SK-N-SH treated with all-trans-retinoic acid at 6 μM for 48 hours (cell line): ENCODE results near the gene ZBTB38.
A peak's percentile ranks its signal among the peaks of the same experiment; 100 is the strongest.

ENCODE experiments used
- ATAC-seq: fragments of 200-7000 bp; cut with Tn5 transposase; 3 replicates; pipeline ENCODE4 v1.9.1; 2020; ENCODE audit warnings: mild to moderate bottlenecking, moderate library complexity
- ARNTL ChIP-seq: fragments of 450-650 bp; formaldehyde crosslinking; IDR thresholded peaks from 2 replicates; pipeline ENCODE4 v1.5.0; 2020; ENCODE audit warnings: low read depth, mild to moderate bottlenecking, moderate library complexity, borderline replicate concordance
- BACH2 ChIP-seq: fragments of 250-450 bp; sonication (Bioruptor Pico); IDR thresholded peaks from 2 replicates; pipeline ENCODE4 v1.9.0; 2021; ENCODE audit warnings: mild to moderate bottlenecking, borderline replicate concordance
- CSDC2 ChIP-seq: fragments of 250-450 bp; sonication (Bioruptor Pico); IDR thresholded peaks from 2 replicates; pipeline ENCODE4 v1.5.0; 2020; ENCODE audit warnings: mild to moderate bottlenecking, moderate library complexity
- ESRRG ChIP-seq: fragments of 250-450 bp; sonication (Bioruptor Pico); IDR thresholded peaks from 2 replicates; pipeline ENCODE4 v1.6.1; 2021; ENCODE audit warnings: mild to moderate bottlenecking
- ISL1 ChIP-seq: fragments of 250-450 bp; sonication (Bioruptor Pico); IDR thresholded peaks from 2 replicates; pipeline ENCODE4 v2.1.2; 2022; ENCODE audit warnings: mild to moderate bottlenecking, moderate library complexity
- POU6F1 ChIP-seq: fragments of 250-450 bp; sonication (Bioruptor Pico); IDR thresholded peaks from 2 replicates; pipeline ENCODE4 v1.8.0; 2021; ENCODE audit warnings: low read depth, mild to moderate bottlenecking, moderate library complexity, borderline replicate concordance
- PPARA ChIP-seq: fragments of 250-450 bp; sonication (Bioruptor Pico); IDR thresholded peaks from 2 replicates; pipeline ENCODE4 v1.5.0; 2020; ENCODE audit warnings: mild to moderate bottlenecking, borderline replicate concordance
- RARB ChIP-seq: fragments of 250-450 bp; sonication (Bioruptor Pico); IDR thresholded peaks from 2 replicates; pipeline ENCODE4 v1.8.0; 2021; ENCODE audit warnings: mild to moderate bottlenecking, moderate library complexity
- SNAI2 ChIP-seq: fragments of 250-450 bp; sonication (Bioruptor Pico); IDR thresholded peaks from 2 replicates; pipeline ENCODE4 v1.5.0; 2020; ENCODE audit warnings: mild to moderate bottlenecking, moderate library complexity
- TCF4 ChIP-seq: fragments of 250-450 bp; sonication (Bioruptor Pico); IDR thresholded peaks from 2 replicates; pipeline ENCODE4 v1.8.0; 2021; ENCODE audit warnings: mild to moderate bottlenecking, moderate library complexity, borderline replicate concordance
- TOX ChIP-seq: fragments of 250-450 bp; sonication (Bioruptor Pico); IDR thresholded peaks from 2 replicates; pipeline ENCODE4 v1.8.0; 2021; ENCODE audit warnings: mild to moderate bottlenecking, moderate library complexity, borderline replicate concordance
- TSHZ2 ChIP-seq: fragments of 250-450 bp; sonication (Bioruptor Pico); IDR thresholded peaks from 2 replicates; pipeline ENCODE4 v1.5.0; 2020; ENCODE audit warnings: mild to moderate bottlenecking, moderate library complexity
- ZFP30 ChIP-seq: fragments of 450-650 bp; formaldehyde crosslinking; IDR thresholded peaks from 2 replicates; pipeline ENCODE4 v1.5.0; 2022; ENCODE audit warnings: mild to moderate bottlenecking, moderate library complexity
- ZNF565 ChIP-seq: fragments of 450-650 bp; formaldehyde crosslinking; conservative IDR thresholded peaks from 2 replicates; pipeline ENCODE4 v1.5.0; 2020; ENCODE audit warnings: low read depth, mild to moderate bottlenecking, moderate library complexity
- ZNF70 ChIP-seq: fragments of 450-650 bp; formaldehyde crosslinking; IDR thresholded peaks from 2 replicates; pipeline ENCODE4 v1.5.0; 2020; ENCODE audit warnings: mild to moderate bottlenecking, moderate library complexity
- ZNF8 ChIP-seq: fragments of 450-650 bp; formaldehyde crosslinking; IDR thresholded peaks from 2 replicates; pipeline ENCODE4 v1.5.0; 2020; ENCODE audit warnings: mild to moderate bottlenecking, moderate library complexity
- TF ChIP-seq, protein P1 (sequence below): fragments of 250-450 bp; sonication (Bioruptor Pico); IDR thresholded peaks from 2 replicates; pipeline ENCODE4 v1.5.1; 2021; ENCODE audit warnings: mild to moderate bottlenecking, moderate library complexity
- TF ChIP-seq, protein P2 (sequence below): fragments of 250-450 bp; sonication (Bioruptor Pico); IDR thresholded peaks from 2 replicates; pipeline ENCODE4 v1.8.0; 2020; ENCODE audit warnings: mild to moderate bottlenecking, moderate library complexity, borderline replicate concordance
- TF ChIP-seq, protein P3 (sequence below): fragments of 250-450 bp; sonication (Bioruptor Pico); IDR thresholded peaks from 2 replicates; pipeline ENCODE4 v1.5.1; 2020; ENCODE audit warnings: low read depth, mild to moderate bottlenecking, moderate library complexity

ZBTB38 gene

DNA sequence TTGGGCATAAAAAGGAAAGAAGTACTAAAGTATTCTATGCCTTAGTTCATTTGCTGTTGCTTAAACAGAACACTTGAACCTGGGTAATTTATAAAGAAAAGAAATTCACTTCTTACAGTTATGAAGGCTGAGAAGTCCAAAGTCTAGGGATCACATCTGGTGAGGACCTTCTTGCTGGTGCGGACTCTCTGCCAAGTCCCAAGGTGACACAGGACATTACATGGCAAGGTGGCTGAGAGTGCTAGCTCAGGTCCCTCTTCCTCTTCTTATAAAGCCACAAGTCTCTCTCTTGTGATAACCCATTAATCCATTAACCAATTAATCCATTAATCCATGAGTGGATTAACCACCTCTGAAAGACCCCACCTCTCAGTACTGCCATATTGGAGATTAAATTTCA is 3.1 kb upstream of the ZBTB38 start:
- TF ChIP-seq ESRRG (no peak), TSHZ2 (CRISPR knock-in tag) (no peak), PPARA (no peak), POU6F1 (no peak), RARB (CRISPR knock-in tag) (no peak), ZNF8 (no peak), SNAI2 (CRISPR knock-in tag) (no peak), CSDC2 (CRISPR knock-in tag) (no peak), ZNF70 (no peak), BACH2 (CRISPR knock-in tag) (no peak), ZFP30 (no peak), ISL1 (CRISPR knock-in tag) (no peak), TOX (CRISPR knock-in tag) (no peak), ZNF565 (CRISPR knock-in tag) (no peak), ARNTL (CRISPR knock-in tag) (no peak), TCF4 (no peak)
- TF ChIP-seq, protein P1, sequence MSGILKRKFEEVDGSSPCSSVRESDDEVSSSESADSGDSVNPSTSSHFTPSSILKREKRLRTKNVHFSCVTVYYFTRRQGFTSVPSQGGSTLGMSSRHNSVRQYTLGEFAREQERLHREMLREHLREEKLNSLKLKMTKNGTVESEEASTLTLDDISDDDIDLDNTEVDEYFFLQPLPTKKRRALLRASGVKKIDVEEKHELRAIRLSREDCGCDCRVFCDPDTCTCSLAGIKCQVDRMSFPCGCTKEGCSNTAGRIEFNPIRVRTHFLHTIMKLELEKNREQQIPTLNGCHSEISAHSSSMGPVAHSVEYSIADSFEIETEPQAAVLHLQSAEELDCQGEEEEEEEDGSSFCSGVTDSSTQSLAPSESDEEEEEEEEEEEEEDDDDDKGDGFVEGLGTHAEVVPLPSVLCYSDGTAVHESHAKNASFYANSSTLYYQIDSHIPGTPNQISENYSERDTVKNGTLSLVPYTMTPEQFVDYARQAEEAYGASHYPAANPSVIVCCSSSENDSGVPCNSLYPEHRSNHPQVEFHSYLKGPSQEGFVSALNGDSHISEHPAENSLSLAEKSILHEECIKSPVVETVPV (CRISPR knock-in tag), result no peak
- TF ChIP-seq, protein P2, sequence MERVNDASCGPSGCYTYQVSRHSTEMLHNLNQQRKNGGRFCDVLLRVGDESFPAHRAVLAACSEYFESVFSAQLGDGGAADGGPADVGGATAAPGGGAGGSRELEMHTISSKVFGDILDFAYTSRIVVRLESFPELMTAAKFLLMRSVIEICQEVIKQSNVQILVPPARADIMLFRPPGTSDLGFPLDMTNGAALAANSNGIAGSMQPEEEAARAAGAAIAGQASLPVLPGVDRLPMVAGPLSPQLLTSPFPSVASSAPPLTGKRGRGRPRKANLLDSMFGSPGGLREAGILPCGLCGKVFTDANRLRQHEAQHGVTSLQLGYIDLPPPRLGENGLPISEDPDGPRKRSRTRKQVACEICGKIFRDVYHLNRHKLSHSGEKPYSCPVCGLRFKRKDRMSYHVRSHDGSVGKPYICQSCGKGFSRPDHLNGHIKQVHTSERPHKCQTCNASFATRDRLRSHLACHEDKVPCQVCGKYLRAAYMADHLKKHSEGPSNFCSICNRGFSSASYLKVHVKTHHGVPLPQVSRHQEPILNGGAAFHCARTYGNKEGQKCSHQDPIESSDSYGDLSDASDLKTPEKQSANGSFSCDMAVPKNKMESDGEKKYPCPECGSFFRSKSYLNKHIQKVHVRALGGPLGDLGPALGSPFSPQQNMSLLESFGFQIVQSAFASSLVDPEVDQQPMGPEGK (CRISPR knock-in tag), result no peak
- TF ChIP-seq, protein P3, sequence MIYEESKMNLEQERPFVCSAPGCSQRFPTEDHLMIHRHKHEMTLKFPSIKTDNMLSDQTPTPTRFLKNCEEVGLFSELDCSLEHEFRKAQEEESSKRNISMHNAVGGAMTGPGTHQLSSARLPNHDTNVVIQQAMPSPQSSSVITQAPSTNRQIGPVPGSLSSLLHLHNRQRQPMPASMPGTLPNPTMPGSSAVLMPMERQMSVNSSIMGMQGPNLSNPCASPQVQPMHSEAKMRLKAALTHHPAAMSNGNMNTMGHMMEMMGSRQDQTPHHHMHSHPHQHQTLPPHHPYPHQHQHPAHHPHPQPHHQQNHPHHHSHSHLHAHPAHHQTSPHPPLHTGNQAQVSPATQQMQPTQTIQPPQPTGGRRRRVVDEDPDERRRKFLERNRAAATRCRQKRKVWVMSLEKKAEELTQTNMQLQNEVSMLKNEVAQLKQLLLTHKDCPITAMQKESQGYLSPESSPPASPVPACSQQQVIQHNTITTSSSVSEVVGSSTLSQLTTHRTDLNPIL, result no peak
- ATAC-seq, result no peak

GRCh38 chr3:141366285-141367037 is 1.8 kb upstream of the ZBTB38 start:
- peak; percentile 30 for ATAC-seq
- TF ChIP-seq SNAI2 (CRISPR knock-in tag) (peak; percentile 68; the same call in 1 of the 2 replicates), PPARA (no peak), BACH2 (CRISPR knock-in tag) (no peak), ARNTL (CRISPR knock-in tag) (no peak), POU6F1 (no peak)
